ENCODE data around the gene PLEKHH3.
"Not testable (repeated sequence)": the region's sequence is repeated elsewhere in the genome, so short reads cannot be mapped to it uniquely, and the experiment has no call there.

Gene PLEKHH3

GRCh38 chr17:42669977-42670788 is 6.6 kb downstream of the PLEKHH3 start:
- Mint-ChIP-seq H3K4me1 (ENCODE audit: low read depth) (peaks cover 23% of the 10 kb centered on the region), H3K27me3 (peaks cover 49% of the 10 kb centered on the region), H3K9me3 (no peaks in the 10 kb centered on the region), H3K27ac (no peak overlapping the region), H3K36me3 (ENCODE audit: low read depth) (peaks cover 13% of the 10 kb centered on the region), H3K4me3 (peak overlapping the region; percentile 73)

GRCh38 chr17:42669705-42669976 is 7.2 kb downstream of the PLEKHH3 start:
- Mint-ChIP-seq H3K27me3 (peaks cover 45% of the 10 kb centered on the region), H3K36me3 (ENCODE audit: low read depth) (peaks cover 13% of the 10 kb centered on the region), H3K4me3 (no peak overlapping the region), H3K4me1 (ENCODE audit: low read depth) (peaks cover 18% of the 10 kb centered on the region), H3K27ac (no peak overlapping the region), H3K9me3 (no peaks in the 10 kb centered on the region)

GRCh38 chr17:42667088-42667951 is 9.5 kb downstream of the PLEKHH3 start:
- Mint-ChIP-seq H3K9me3 (no peaks in the 10 kb centered on the region), H3K27me3 (peaks cover 29% of the 10 kb centered on the region), H3K4me1 (ENCODE audit: low read depth) (peaks cover 13% of the 10 kb centered on the region), H3K27ac (no peak overlapping the region), H3K36me3 (ENCODE audit: low read depth) (peaks cover 13% of the 10 kb centered on the region), H3K4me3 (no peak overlapping the region)

- Mint-ChIP-seq H3K36me3 (ENCODE audit: low read depth) (peaks cover 13% of the 10 kb centered on the region), H3K27me3 (peaks cover 20% of the 10 kb centered on the region)
- not testable (repeated sequence) for H3K4me1 Mint-ChIP-seq (ENCODE audit: low read depth); H3K27ac Mint-ChIP-seq; H3K4me3 Mint-ChIP-seq; H3K9me3 Mint-ChIP-seq
These were observed 10.7 kb downstream of the PLEKHH3 start for GRCh38 chr17:42666126-42666525.

- Mint-ChIP-seq H3K36me3 (ENCODE audit: low read depth) (peaks cover 13% of the 10 kb centered on the region), H3K9me3 (no peaks in the 10 kb centered on the region), H3K27me3 (peaks cover 15% of the 10 kb centered on the region), H3K27ac (no peak overlapping the region), H3K4me1 (ENCODE audit: low read depth) (peaks cover 4% of the 10 kb centered on the region), H3K4me3 (no peak overlapping the region)
These were observed 11.2 kb downstream of the PLEKHH3 start for GRCh38 chr17:42665581-42666001.

GRCh38 chr17:42660692-42661345 is 16.0 kb downstream of the PLEKHH3 start:
- Mint-ChIP-seq H3K27me3 (no peaks in the 10 kb centered on the region), H3K4me3 (no peak overlapping the region), H3K9me3 (peaks cover 4% of the 10 kb centered on the region), H3K4me1 (ENCODE audit: low read depth) (peaks cover 29% of the 10 kb centered on the region), H3K27ac (no peak overlapping the region), H3K36me3 (ENCODE audit: low read depth) (no peaks in the 10 kb centered on the region)

GRCh38 chr17:42659932-42660274 is 16.9 kb downstream of the PLEKHH3 start:
- peak overlapping the region; percentile 88 for H3K4me3 Mint-ChIP-seq

GRCh38 chr17:42659079-42659931 is 17.5 kb downstream of the PLEKHH3 start, which contains the start of gene TUBG2:
TUBG2 (plus strand) TSS chr17:42659284; CDS start chr17:42659504, 220 bp downstream.
- peaks cover 35% of the 10 kb centered on the region for H3K4me1 Mint-ChIP-seq (ENCODE audit: low read depth)

More at GRCh38 chr17:42659932-42660274, 16.9 kb downstream of the PLEKHH3 start:
- H3K27me3 Mint-ChIP-seq; H3K36me3 Mint-ChIP-seq (ENCODE audit: low read depth); H3K9me3 Mint-ChIP-seq; H3K27ac Mint-ChIP-seq: not testable (repeated sequence)
- H3K4me1 Mint-ChIP-seq (ENCODE audit: low read depth): peaks cover 35% of the 10 kb centered on the region

GRCh38 chr17:42657824-42658588 is 18.8 kb downstream of the PLEKHH3 start:
- peaks cover 4% of the 10 kb centered on the region for H3K9me3 Mint-ChIP-seq
- peaks cover 14% of the 10 kb centered on the region for H3K27me3 Mint-ChIP-seq
- H3K4me3 Mint-ChIP-seq: peak overlapping the region; percentile 88
- H3K4me1 Mint-ChIP-seq (ENCODE audit: low read depth): peaks cover 42% of the 10 kb centered on the region
- H3K27ac Mint-ChIP-seq: no peak overlapping the region
- no peaks in the 10 kb centered on the region for H3K36me3 Mint-ChIP-seq (ENCODE audit: low read depth)

More at GRCh38 chr17:42659079-42659931, 17.5 kb downstream of the PLEKHH3 start, which contains the start of gene TUBG2:
- H3K27ac Mint-ChIP-seq: peak within 1 kb of the TSS; percentile 42
- no peaks in the 10 kb centered on the region for H3K36me3 Mint-ChIP-seq (ENCODE audit: low read depth)
- peaks cover 4% of the 10 kb centered on the region for H3K9me3 Mint-ChIP-seq
- peaks cover 5% of the 10 kb centered on the region for H3K27me3 Mint-ChIP-seq
- H3K4me3 Mint-ChIP-seq: peak within 1 kb of the TSS; percentile 88

GRCh38 chr17:42655528-42655927 is 21.3 kb downstream of the PLEKHH3 start:
- H3K4me1 Mint-ChIP-seq (ENCODE audit: low read depth): peaks cover 42% of the 10 kb centered on the region
- H3K27me3 Mint-ChIP-seq: peaks cover 18% of the 10 kb centered on the region
- peaks cover 4% of the 10 kb centered on the region for H3K9me3 Mint-ChIP-seq
- H3K36me3 Mint-ChIP-seq (ENCODE audit: low read depth): no peaks in the 10 kb centered on the region
- H3K27ac Mint-ChIP-seq: no peak overlapping the region
- no peak overlapping the region for H3K4me3 Mint-ChIP-seq

GRCh38 chr17:42653179-42654124 is 23.3 kb downstream of the PLEKHH3 start:
- no peaks in the 10 kb centered on the region for H3K36me3 Mint-ChIP-seq (ENCODE audit: low read depth)
- no peak overlapping the region for H3K4me3 Mint-ChIP-seq
- peaks cover 32% of the 10 kb centered on the region for H3K4me1 Mint-ChIP-seq (ENCODE audit: low read depth)
- peaks cover 22% of the 10 kb centered on the region for H3K27me3 Mint-ChIP-seq
- H3K9me3 Mint-ChIP-seq: peaks cover 4% of the 10 kb centered on the region
- no peak overlapping the region for H3K27ac Mint-ChIP-seq

- no peaks in the 10 kb centered on the region for H3K9me3 Mint-ChIP-seq
- H3K4me1 Mint-ChIP-seq (ENCODE audit: low read depth): peaks cover 19% of the 10 kb centered on the region
- H3K27me3 Mint-ChIP-seq: peaks cover 22% of the 10 kb centered on the region
- H3K4me3 Mint-ChIP-seq: no peak overlapping the region
- H3K27ac Mint-ChIP-seq: no peak overlapping the region
- H3K36me3 Mint-ChIP-seq (ENCODE audit: low read depth): no peaks in the 10 kb centered on the region
These were observed 25.4 kb downstream of the PLEKHH3 start for GRCh38 chr17:42651392-42651791.

GRCh38 chr17:42647778-42648177 is 29.0 kb downstream of the PLEKHH3 start:
- Mint-ChIP-seq H3K27me3 (peaks cover 14% of the 10 kb centered on the region), H3K27ac (no peak overlapping the region), H3K9me3 (no peaks in the 10 kb centered on the region), H3K36me3 (ENCODE audit: low read depth) (no peaks in the 10 kb centered on the region), H3K4me3 (no peak overlapping the region), H3K4me1 (ENCODE audit: low read depth) (no peaks in the 10 kb centered on the region)

Data from stimulated activated naive CD8-positive, alpha-beta T cell treated with anti-CD3 and anti-CD28 coated beads, Interleukin-15, Interleukin-2, amounts not matched to agents 100 ng/mL and 50 ng/mL, for 24 hours (primary cell).